Hepatocyte (in vitro differentiated cells): ENCODE results near the gene MOB2. TPM values are rescaled to one million over a fixed set of nuclear protein-coding genes. Genes with fewer than 3 reads are reported as not detected.

Experiments
- DNase-seq: peaks from one replicate; pipeline ENCODE4 v3.0.0-alpha.2; 2016; ENCODE audit warnings: low spot score
- H2AFZ ChIP-seq: fragments of 200-600 bp; sonication (generic); 2 replicates; pipeline ENCODE4 v1.6.0; 2016; ENCODE audit warnings: antibody characterized with exemption, mild to moderate bottlenecking
- H3K27ac ChIP-seq: fragments of 200-600 bp; sonication (generic); 2 replicates; pipeline ENCODE4 v1.5.1; 2016; ENCODE audit warnings: mild to moderate bottlenecking
- H3K27me3 ChIP-seq: fragments of 200-600 bp; sonication (generic); 2 replicates; pipeline ENCODE4 v1.6.1; 2016
- H3K36me3 ChIP-seq: fragments of 200-600 bp; sonication (generic); replicated peaks from 2 replicates; pipeline ENCODE4 v1.5.1; 2016; ENCODE audit warnings: low read depth; ENCODE audit not compliant: insufficient read depth
- H3K4me1 ChIP-seq: fragments of 200-600 bp; sonication (generic); 2 replicates; pipeline ENCODE4 v1.5.1; 2016; ENCODE audit warnings: mild to moderate bottlenecking, moderate library complexity; ENCODE audit not compliant: insufficient read depth
- H3K4me2 ChIP-seq: fragments of 200-600 bp; sonication (generic); 2 replicates; pipeline ENCODE4 v1.6.0; 2016
- H3K4me3 ChIP-seq: fragments of 200-600 bp; sonication (generic); 2 replicates; pipeline ENCODE4 v1.5.1; 2016; ENCODE audit warnings: mild to moderate bottlenecking
- H3K79me2 ChIP-seq: fragments of 200-600 bp; sonication (generic); 2 replicates; pipeline ENCODE4 v1.6.0; 2017; ENCODE audit warnings: mild to moderate bottlenecking
- H3K9me2 ChIP-seq: fragments of 200-600 bp; sonication (generic); replicated peaks from 2 replicates; pipeline ENCODE4 v1.6.0; 2017; ENCODE audit warnings: mild to moderate bottlenecking; ENCODE audit not compliant: insufficient read depth
- H3K9me3 ChIP-seq: fragments of 200-600 bp; sonication (generic); 2 replicates; pipeline ENCODE4 v1.5.1; 2016; ENCODE audit warnings: low read depth, mild to moderate bottlenecking
- H4K20me1 ChIP-seq: fragments of 200-600 bp; sonication (generic); 2 replicates; pipeline ENCODE4 v1.6.0; 2016; ENCODE audit warnings: mild to moderate bottlenecking; ENCODE audit not compliant: insufficient read depth, poor library complexity, severe bottlenecking
- CTCF ChIP-seq: fragments of 200-600 bp; sonication (generic); IDR thresholded peaks from 2 replicates; pipeline ENCODE4 v1.5.1; 2016; ENCODE audit warnings: antibody characterized with exemption, mild to moderate bottlenecking; ENCODE audit not compliant: poor library complexity
- EZH2 ChIP-seq: fragments of 200-600 bp; sonication (generic); IDR thresholded peaks from 2 replicates; pipeline ENCODE4 v1.6.1; 2016; ENCODE audit warnings: antibody characterized with exemption, mild to moderate bottlenecking, borderline replicate concordance
- EZH2phosphoT487 ChIP-seq: fragments of 200-600 bp; sonication (generic); IDR thresholded peaks from one replicate; pipeline ENCODE4 v1.6.1; 2018; ENCODE audit warnings: antibody characterized with exemption, mild to moderate bottlenecking, low read depth, moderate library complexity; ENCODE audit not compliant: unreplicated experiment, severe bottlenecking
- WGBS: methylation state at CpG from one replicate; pipeline ENCODE4 v1.1.6; 2016; ENCODE audit warnings: low lambda C conversion rate; ENCODE audit errors: missing lambda C conversion rate; 5-methylcytosine and 5-hydroxymethylcytosine counted together
- polyA plus RNA-seq: library from polyadenylated mRNA; unstranded; fragments of >200 nt; fragmentation: Nextera tagmentation; extraction: Ambion mirVana; gene quantifications from 2 replicates; pipeline ENCODE4 v1.2.1, GENCODE V29; 2016
- total RNA-seq: library from RNA; depleted of rRNA; stranded (reverse); fragments of >200 nt; gene quantifications from 2 replicates; pipeline ENCODE4 v1.2.3, GENCODE V29; 2014

MOB2 gene
- total and polyA plus RNA-seq, 2 experiments from 2014 or later, result 12.5 to 48.2 TPM

DNA sequence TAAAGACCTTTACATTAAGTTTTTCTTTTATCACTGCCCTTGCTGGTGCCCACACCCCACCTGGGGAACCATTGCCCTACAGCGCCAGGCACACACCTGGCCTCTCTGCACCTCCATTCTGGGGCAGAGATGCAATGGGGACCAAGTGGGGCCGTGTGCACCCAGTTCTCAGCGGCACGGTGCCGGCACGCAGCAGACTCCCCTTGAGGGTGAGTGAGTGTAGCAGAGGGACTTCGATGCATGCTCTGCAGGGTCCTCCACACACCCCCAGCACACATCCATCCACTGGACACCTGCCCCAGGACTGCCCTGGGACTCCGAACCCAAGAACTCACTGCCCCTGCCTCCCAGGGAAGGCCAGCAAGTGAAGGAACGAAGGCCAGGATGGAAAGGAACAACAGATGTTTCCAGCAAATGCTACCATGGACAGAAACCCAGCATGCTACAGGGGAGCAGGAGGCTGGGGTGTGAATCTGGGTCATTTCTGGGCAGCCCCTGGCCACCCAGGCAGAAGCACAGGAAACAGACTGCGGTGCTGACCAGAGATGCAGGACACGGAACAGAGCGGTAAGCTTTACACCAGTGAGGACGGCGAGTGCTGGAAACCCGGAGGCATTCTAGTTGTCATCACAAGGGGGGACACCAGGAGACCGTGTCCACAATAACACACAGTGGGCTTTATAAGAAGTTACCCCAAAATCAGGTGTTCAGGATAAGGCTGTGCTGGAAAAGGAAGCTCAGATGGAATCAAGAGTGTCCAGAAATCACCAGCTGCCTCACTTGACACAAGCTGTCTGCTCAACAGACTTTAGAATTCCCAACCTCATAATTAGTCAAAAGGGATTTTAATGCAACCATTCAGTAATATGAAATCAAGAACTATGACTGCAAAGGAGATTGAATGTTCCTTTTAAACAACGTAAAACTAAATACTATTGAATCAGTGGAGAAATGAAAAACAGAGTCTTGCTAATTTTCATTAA, 32.7 kb upstream of the MOB2 start:
- peaks cover 85% of the 10 kb centered on the region for H4K20me1 ChIP-seq
- no peak overlapping the region for H2AFZ ChIP-seq
- 95% methylated on average over 17 of the region's 17 CpGs for WGBS
- peaks cover 70% of the 10 kb centered on the region for H3K79me2 ChIP-seq
- H3K27me3 ChIP-seq, result no peaks in the 10 kb centered on the region
- no peaks in the 10 kb centered on the region for H3K9me3 ChIP-seq
- no peaks in the 10 kb centered on the region for H3K9me2 ChIP-seq
- TF ChIP-seq CTCF, result no peak
- TF ChIP-seq EZH2phosphoT487, result no peak
- no peak for TF ChIP-seq EZH2
- no peak overlapping the region for H3K4me2 ChIP-seq
- no peaks in the 10 kb centered on the region for H3K36me3 ChIP-seq
- no peak for DNase-seq
- peaks cover 2% of the 10 kb centered on the region for H3K4me1 ChIP-seq
- no peak overlapping the region for H3K4me3 ChIP-seq
- no peak overlapping the region for H3K27ac ChIP-seq

DNA sequence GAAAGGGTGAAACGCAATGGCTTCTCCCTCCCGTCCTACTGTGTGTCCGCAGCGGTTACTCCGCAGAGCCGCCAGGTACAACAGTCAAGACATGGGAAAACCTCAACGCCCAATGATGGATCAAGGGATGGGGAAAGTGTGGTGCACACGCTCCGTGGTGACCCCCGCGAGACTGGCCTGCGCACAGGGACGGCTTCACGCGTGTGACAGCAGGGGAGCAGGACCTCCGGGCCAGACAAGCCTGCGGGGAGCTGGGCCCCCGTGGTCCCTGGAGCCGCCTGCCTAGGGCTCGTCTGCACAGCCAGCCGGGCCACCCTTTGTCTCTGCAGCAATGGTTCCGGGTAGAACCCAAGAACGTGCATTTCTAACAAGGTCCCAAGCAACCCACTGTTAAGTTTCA, 31.7 kb upstream of the MOB2 start:
- WGBS, result 95% methylated on average over 23 of the region's 23 CpGs
- H3K9me2 ChIP-seq, result no peaks in the 10 kb centered on the region

DNA sequence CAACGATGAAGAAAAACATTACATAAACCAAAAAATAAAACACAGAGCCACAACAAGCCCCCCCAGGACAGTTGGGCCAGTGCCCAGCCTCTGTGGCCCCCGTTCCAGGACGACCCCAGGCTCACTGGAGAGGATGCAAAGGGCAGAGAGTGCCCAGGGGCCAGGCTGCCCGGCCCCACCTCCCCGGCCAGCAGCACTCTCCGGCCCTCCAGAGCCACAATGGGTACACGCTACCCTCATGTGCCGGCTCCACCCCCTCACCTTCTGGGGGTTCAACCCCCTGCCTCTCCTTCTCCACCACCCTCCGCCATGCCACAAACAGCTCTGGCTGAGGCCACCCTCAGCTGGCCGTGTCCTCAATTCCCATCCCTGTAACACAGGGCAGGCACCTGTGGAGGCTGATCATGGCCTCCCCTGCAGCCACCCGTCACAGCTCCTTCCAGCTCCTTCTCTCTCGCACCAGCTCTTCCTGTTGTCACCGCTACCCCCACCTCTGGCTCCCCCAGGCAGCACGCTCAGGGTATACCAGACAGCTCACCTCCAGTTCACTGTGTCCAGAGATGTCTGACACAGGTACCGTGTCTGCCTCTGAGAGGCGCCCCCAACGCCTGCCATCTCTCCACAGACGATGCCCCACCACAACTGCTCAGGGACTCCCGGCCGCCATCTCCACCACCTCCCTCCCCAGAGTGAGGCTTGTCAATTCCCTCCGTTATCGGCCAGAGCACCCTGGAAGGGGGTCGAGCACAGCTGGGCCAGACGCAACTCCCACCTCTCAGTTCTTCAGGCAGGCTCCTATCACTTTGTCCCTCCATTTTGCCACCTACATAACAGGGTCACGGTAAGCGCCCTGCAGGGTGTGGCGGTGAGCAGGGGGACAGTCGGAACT, 30.8 kb upstream of the MOB2 start:
- Histone ChIP-seq H3K4me3 (no peak overlapping the region), H3K4me1 (peaks cover 2% of the 10 kb centered on the region), H3K9me3 (no peaks in the 10 kb centered on the region), H4K20me1 (peaks cover 83% of the 10 kb centered on the region), H3K9me2 (no peaks in the 10 kb centered on the region), H3K36me3 (no peaks in the 10 kb centered on the region), H3K79me2 (peaks cover 60% of the 10 kb centered on the region), H3K27me3 (no peaks in the 10 kb centered on the region), H2AFZ (no peak overlapping the region), H3K27ac (no peak overlapping the region), H3K4me2 (no peak overlapping the region)
- no peak for DNase-seq
- 90% methylated on average over 27 of the region's 28 CpGs for WGBS
- TF ChIP-seq CTCF, result no peak
- no peak for TF ChIP-seq EZH2
- TF ChIP-seq EZH2phosphoT487, result no peak

More for the DNA sequence above, 31.7 kb upstream of the MOB2 start:
- Histone ChIP-seq H3K4me1 (peaks cover 2% of the 10 kb centered on the region), H3K4me2 (no peak overlapping the region), H3K9me3 (no peaks in the 10 kb centered on the region), H3K27ac (no peak overlapping the region), H3K27me3 (no peaks in the 10 kb centered on the region), H3K79me2 (peaks cover 68% of the 10 kb centered on the region), H3K36me3 (no peaks in the 10 kb centered on the region), H4K20me1 (peaks cover 87% of the 10 kb centered on the region), H2AFZ (no peak overlapping the region), H3K4me3 (no peak overlapping the region)
- TF ChIP-seq EZH2phosphoT487, result no peak
- no peak for TF ChIP-seq CTCF
- TF ChIP-seq EZH2, result no peak
- DNase-seq, result no peak
